Panc1 (cell line): ENCODE data around the gene RBM7. TPM values are rescaled to one million over a fixed set of nuclear protein-coding genes. Genes with fewer than 3 reads are reported as not detected.

ENCODE experiments used
- ATAC-seq: fragments of 200-7000 bp; cut with Tn5 transposase; 2 replicates; pipeline ENCODE4 v1.9.1; 2020; ENCODE audit warnings: mild to moderate bottlenecking, moderate library complexity
- BruUV-seq: library from RNA; stranded (reverse); fragments of 400-500 nt; replicated peaks from 2 replicates; lab custom pipeline; 2021; lab: Mats Ljungman, UMichigan
- CTCF ChIA-PET: fragments of 300-600 bp; sonication (Branson Sonifier 250); formaldehyde crosslinking; loops from one replicate; lab custom pipeline; 2022; ENCODE audit warnings: antibody characterized with exemption; lab: Charles Lee
- POLR2A ChIA-PET: fragments of 300-600 bp; sonication (Branson Sonifier 250); formaldehyde crosslinking; loops from one replicate; lab custom pipeline; 2022; ENCODE audit warnings: antibody characterized with exemption; lab: Charles Lee
- DNase-seq: peaks from one replicate; pipeline ENCODE4 v3.0.0-alpha.2; 2010; ENCODE audit warnings: low read depth, low spot score
- H3K27ac ChIP-seq: 2 replicates; pipeline ENCODE4 v1.5.1; 2011; ENCODE audit warnings: mild to moderate bottlenecking, low read length, inconsistent platforms
- H3K27me3 ChIP-seq: fragments of 200-500 bp; sonication (Bioruptor generic); 2 replicates; pipeline ENCODE4 v1.6.0; 2014; ENCODE audit warnings: low read length, inconsistent platforms; ENCODE audit not compliant: control insufficient read depth, insufficient read depth
- H3K36me3 ChIP-seq: fragments of 200-500 bp; sonication (Bioruptor generic); 2 replicates; pipeline ENCODE4 v1.5.1; 2014; ENCODE audit warnings: inconsistent platforms, mild to moderate bottlenecking, low read length, moderate library complexity; ENCODE audit not compliant: control insufficient read depth, insufficient read depth
- H3K4me1 ChIP-seq: 2 replicates; pipeline ENCODE4 v1.5.1; 2011; ENCODE audit warnings: inconsistent platforms, mild to moderate bottlenecking, low read length, moderate library complexity; ENCODE audit not compliant: control insufficient read depth, insufficient read depth
- H3K4me3 ChIP-seq, 2 experiments: 2 replicates each; pipeline ENCODE4 v1.5.1; 2011 to 2012; ENCODE audit warnings: low read depth in 2 of 2, low read length in 2 of 2, mild to moderate bottlenecking in 2 of 2, inconsistent platforms in 1 of 2, moderate library complexity in 1 of 2
- H3K9me3 ChIP-seq: fragments of 200-500 bp; sonication (Bioruptor generic); 2 replicates; pipeline ENCODE4 v1.5.1; 2014; ENCODE audit warnings: low read depth, mild to moderate bottlenecking, inconsistent platforms, low read length, moderate library complexity; ENCODE audit not compliant: control insufficient read depth, insufficient read depth
- CTCF ChIP-seq: fragments of 450-650 bp; IDR thresholded peaks from 2 replicates; pipeline ENCODE4 v1.5.1; 2017; ENCODE audit warnings: mild to moderate bottlenecking
- POLR2AphosphoS5 ChIP-seq: IDR thresholded peaks from 2 replicates; pipeline ENCODE4 v1.6.1; 2012; ENCODE audit warnings: mild to moderate bottlenecking, low read depth, low read length, moderate library complexity
- SIN3A ChIP-seq: IDR thresholded peaks from 2 replicates; pipeline ENCODE4 v1.6.1; 2012; ENCODE audit warnings: low read depth, mild to moderate bottlenecking, low read length, moderate library complexity, borderline replicate concordance; ENCODE audit not compliant: insufficient read depth
- TCF7L2 ChIP-seq: IDR thresholded peaks from 2 replicates; pipeline ENCODE4 v1.6.1; 2011; ENCODE audit warnings: mild to moderate bottlenecking, low read depth, low read length, inconsistent platforms
- in situ Hi-C: cut with HindIII; loops from 2 replicates; pipeline ENCODE4 v1.10.0; 2016; ENCODE audit warnings: low sequenced_read_pairs, low pct_unique_long_range_greater_than_20kb
- intact Hi-C: fragments of 100-400 bp; cut with micrococcal nuclease; formaldehyde crosslinking; loops from one replicate; pipeline ENCODE4 v1.10.0; 2022; ENCODE audit not compliant: unreplicated experiment
- total RNA-seq: library from RNA; stranded (reverse); gene quantifications from one replicate; pipeline ENCODE4 v1.2.1, GENCODE V29; 2021; ENCODE audit not compliant: unreplicated experiment
- TF ChIP-seq, protein P1 (sequence below), 2 experiments: IDR thresholded peaks; 2 replicates each; pipeline ENCODE4 v1.6.1; 2011 to 2012; ENCODE audit warnings: low read depth in 2 of 2, control low read depth in 1 of 2, low read length in 1 of 2, mild to moderate bottlenecking in 1 of 2, moderate library complexity in 1 of 2; ENCODE audit not compliant: insufficient read depth in 1 of 2

Gene RBM7
- total RNA-seq, 1 experiment from 2014 or later, result 35.2 TPM

DNA sequence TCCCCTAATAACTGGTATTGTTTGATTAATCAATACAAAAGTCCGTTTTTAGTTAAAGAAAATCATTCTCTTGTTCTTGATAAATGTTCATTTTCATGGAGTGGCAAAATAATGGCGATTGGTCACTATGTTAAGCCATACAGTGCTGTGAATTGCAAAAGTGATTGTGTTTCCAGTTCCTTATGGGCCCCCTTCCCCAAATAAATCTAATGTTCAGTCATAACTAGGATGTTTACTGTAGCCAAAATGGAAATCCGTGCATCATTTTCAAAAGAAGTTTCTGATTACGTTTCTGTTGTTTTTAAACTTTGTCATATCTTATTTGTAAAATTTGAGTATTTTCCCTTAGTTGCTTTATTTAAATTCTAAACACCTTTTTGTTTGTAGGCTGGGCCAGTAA is 845 bp downstream of the RBM7 start:
- DNase-seq (no peak), ATAC-seq (no peak)
- H3K36me3 ChIP-seq, result peaks cover 30% of the 10 kb centered on the region
- intact Hi-C loops (no loop called here), in situ Hi-C loops (no loop called here)
- H3K4me3 ChIP-seq, result peak overlapping the region; percentile 73 to 96
- no peaks in the 10 kb centered on the region for H3K9me3 ChIP-seq
- no TSS peak for BruUV-seq
- TF ChIP-seq CTCF (no peak), SIN3A (no peak)
- H3K4me1 ChIP-seq, result peaks cover 17% of the 10 kb centered on the region; the same call in 1 of the 2 replicates
- ChIA-PET POLR2A (no interaction called here), CTCF (no interaction called here)
- no peaks in the 10 kb centered on the region for H3K27me3 ChIP-seq
- peak overlapping the region; percentile 100 for H3K27ac ChIP-seq

DNA sequence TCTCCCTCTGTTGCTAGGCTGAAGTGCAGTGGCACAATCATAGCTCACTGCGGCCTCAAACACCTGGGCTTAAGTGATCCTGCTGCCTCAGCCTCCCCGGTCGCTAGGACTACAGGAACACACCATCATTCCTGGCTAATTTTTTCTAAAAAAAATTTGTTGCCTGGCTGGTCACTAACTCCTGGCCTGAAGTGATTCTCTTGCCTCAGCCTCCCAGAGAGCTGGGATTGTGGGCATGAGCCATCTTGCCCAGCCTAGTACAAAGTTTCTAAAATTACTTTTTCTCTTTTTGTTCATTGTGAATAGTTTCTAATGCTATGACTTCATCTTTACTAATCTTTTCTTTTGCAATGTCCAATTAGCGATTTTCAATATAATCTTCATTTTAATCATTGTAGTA is 12.5 kb downstream of the RBM7 start:
- intact Hi-C loops, result no loop called here
- Histone ChIP-seq H3K27me3 (no peaks in the 10 kb centered on the region), H3K27ac (no peak overlapping the region), H3K4me1 (no peaks in the 10 kb centered on the region), H3K4me3 (no peak overlapping the region), H3K9me3 (no peaks in the 10 kb centered on the region), H3K36me3 (peaks cover 18% of the 10 kb centered on the region)
- in situ Hi-C loops, result no loop called here
- ChIA-PET POLR2A (no interaction called here), CTCF (no interaction called here)
- BruUV-seq, result no TSS peak
- ATAC-seq (no peak), DNase-seq (no peak)
- TF ChIP-seq CTCF (no peak), SIN3A (no peak), POLR2AphosphoS5 (no peak), TCF7L2 (no peak)
- TF ChIP-seq, protein P1, sequence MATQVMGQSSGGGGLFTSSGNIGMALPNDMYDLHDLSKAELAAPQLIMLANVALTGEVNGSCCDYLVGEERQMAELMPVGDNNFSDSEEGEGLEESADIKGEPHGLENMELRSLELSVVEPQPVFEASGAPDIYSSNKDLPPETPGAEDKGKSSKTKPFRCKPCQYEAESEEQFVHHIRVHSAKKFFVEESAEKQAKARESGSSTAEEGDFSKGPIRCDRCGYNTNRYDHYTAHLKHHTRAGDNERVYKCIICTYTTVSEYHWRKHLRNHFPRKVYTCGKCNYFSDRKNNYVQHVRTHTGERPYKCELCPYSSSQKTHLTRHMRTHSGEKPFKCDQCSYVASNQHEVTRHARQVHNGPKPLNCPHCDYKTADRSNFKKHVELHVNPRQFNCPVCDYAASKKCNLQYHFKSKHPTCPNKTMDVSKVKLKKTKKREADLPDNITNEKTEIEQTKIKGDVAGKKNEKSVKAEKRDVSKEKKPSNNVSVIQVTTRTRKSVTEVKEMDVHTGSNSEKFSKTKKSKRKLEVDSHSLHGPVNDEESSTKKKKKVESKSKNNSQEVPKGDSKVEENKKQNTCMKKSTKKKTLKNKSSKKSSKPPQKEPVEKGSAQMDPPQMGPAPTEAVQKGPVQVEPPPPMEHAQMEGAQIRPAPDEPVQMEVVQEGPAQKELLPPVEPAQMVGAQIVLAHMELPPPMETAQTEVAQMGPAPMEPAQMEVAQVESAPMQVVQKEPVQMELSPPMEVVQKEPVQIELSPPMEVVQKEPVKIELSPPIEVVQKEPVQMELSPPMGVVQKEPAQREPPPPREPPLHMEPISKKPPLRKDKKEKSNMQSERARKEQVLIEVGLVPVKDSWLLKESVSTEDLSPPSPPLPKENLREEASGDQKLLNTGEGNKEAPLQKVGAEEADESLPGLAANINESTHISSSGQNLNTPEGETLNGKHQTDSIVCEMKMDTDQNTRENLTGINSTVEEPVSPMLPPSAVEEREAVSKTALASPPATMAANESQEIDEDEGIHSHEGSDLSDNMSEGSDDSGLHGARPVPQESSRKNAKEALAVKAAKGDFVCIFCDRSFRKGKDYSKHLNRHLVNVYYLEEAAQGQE (IDR thresholded peaks at IDR 0.05; ENCODE audit: insufficient read depth in 1 of 2, low read depth in 2 of 2, low read length in 1 of 2), result no peak
